Measurements from ENCODE around the gene NTNG1. TPM values are rescaled to one million over a fixed set of nuclear protein-coding genes. Genes with fewer than 3 reads are reported as not detected.

Gene NTNG1
- total and polyA plus RNA-seq, 4 donors: 0.72 to 26.7 (median 3.9) TPM

DNA sequence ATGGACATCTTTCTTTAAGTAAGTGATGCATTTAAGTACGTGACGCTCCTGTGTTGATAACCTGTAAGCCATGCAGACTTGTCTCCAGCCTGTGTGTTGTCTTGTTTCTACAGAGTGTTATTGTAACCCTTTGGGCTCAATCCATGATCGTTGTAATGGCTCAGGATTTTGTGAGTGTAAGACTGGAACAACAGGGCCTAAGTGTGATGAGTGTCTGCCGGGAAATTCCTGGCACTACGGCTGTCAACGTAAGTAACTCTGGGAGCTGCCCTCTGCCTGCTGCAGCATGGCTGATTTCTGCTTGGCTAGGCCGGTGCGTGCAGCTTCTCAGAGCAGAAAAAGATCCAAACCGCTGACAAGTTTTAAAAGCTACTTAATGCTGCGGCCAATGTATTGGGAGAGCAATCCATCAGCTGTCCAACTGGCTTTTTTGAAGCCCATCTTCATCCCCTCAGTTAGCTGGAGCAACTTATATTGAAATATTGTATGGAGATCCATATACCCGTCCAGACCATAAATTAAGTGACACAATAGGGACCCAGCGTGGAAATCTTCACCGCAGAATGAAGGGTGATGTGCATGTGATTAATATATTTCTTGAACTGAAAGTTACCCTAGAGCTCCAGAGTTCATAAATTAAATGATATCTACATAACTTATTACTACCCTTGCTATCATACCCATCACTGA, 295.9 kb downstream of the NTNG1 start:
- DNase-seq (peak; percentile 14 to 50 (median 26)), ATAC-seq (ENCODE audit: insufficient read depth, low FRiP score) (no peak)

DNA sequence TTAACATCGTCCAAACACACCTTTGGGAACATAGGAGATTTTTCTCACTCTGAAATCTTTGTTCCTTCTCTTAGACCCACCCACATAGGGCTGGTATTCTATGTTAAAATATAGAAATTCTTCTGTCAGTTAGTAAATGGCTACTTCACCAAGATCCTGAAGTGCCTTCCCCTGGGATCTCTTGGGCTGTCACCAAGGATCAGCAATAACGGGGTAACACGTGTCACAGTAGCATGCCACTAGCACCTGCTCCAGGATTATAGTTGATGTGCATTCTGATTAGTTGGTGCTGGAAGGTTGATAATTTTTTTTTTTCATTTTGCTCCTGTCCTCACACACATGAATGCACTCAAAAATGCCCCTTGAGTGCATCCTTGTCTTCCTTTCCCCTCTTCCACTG, 298.7 kb downstream of the NTNG1 start:
- DNase-seq: no peak
- WGBS, 2 donors: 75 to 95% methylated on average over 3 of the region's 3 CpGs
- H3K27ac ChIP-seq (ENCODE audit: low read depth in 1 of 2, low read length in 1 of 2): no peak overlapping the region
- H3K9me3 ChIP-seq (ENCODE audit: control insufficient read depth in 4 of 4, insufficient read depth in 3 of 4, low read length in 3 of 4): no peaks in the 10 kb centered on the region
- peaks cover 0 to 15% (median 0%) of the 10 kb centered on the region in 5 donors for H3K4me1 ChIP-seq (ENCODE audit: control insufficient read depth in 5 of 5, insufficient read depth in 5 of 5, low read length in 5 of 5)
- no peak overlapping the region for H3K4me3 ChIP-seq
- no peaks in the 10 kb centered on the region for H3K36me3 ChIP-seq (ENCODE audit: control insufficient read depth in 4 of 4, insufficient read depth in 4 of 4, low read length in 4 of 4)
- TF ChIP-seq, protein P1, sequence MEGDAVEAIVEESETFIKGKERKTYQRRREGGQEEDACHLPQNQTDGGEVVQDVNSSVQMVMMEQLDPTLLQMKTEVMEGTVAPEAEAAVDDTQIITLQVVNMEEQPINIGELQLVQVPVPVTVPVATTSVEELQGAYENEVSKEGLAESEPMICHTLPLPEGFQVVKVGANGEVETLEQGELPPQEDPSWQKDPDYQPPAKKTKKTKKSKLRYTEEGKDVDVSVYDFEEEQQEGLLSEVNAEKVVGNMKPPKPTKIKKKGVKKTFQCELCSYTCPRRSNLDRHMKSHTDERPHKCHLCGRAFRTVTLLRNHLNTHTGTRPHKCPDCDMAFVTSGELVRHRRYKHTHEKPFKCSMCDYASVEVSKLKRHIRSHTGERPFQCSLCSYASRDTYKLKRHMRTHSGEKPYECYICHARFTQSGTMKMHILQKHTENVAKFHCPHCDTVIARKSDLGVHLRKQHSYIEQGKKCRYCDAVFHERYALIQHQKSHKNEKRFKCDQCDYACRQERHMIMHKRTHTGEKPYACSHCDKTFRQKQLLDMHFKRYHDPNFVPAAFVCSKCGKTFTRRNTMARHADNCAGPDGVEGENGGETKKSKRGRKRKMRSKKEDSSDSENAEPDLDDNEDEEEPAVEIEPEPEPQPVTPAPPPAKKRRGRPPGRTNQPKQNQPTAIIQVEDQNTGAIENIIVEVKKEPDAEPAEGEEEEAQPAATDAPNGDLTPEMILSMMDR (IDR thresholded peaks at IDR 0.05; ENCODE audit: control extremely low read depth, extremely low read depth): no peak
- no peak overlapping the region for H3K9ac ChIP-seq (ENCODE audit: insufficient read depth in 1 of 2, low read length in 2 of 2)
- no peak for ATAC-seq (ENCODE audit: insufficient read depth, low FRiP score)
- H3K27me3 ChIP-seq (ENCODE audit: control insufficient read depth in 3 of 3, insufficient read depth in 3 of 3, low read length in 2 of 3): peaks cover 0 to 3% (median 0%) of the 10 kb centered on the region in 3 donors

More for the DNA sequence above, 295.9 kb downstream of the NTNG1 start:
- Histone ChIP-seq H3K4me1 (ENCODE audit: control insufficient read depth in 5 of 5, insufficient read depth in 5 of 5, low read length in 5 of 5) (peaks cover 0 to 12% (median 0%) of the 10 kb centered on the region in 5 donors), H3K36me3 (ENCODE audit: control insufficient read depth in 4 of 4, insufficient read depth in 4 of 4, low read length in 4 of 4) (no peaks in the 10 kb centered on the region), H3K9me3 (ENCODE audit: control insufficient read depth in 4 of 4, insufficient read depth in 3 of 4, low read length in 3 of 4) (no peaks in the 10 kb centered on the region), H3K4me3 (no peak overlapping the region), H3K27ac (ENCODE audit: low read depth in 1 of 2, low read length in 1 of 2) (no peak overlapping the region), H3K27me3 (ENCODE audit: control insufficient read depth in 3 of 3, insufficient read depth in 3 of 3, low read length in 2 of 3) (peaks cover 0 to 3% (median 0%) of the 10 kb centered on the region in 3 donors), H3K9ac (ENCODE audit: insufficient read depth in 1 of 2, low read length in 2 of 2) (no peak overlapping the region)
- TF ChIP-seq, protein P1 (IDR thresholded peaks at IDR 0.05; ENCODE audit: control extremely low read depth, extremely low read depth): no peak
- WGBS, 2 donors: 89 to 95% methylated on average over 13 of the region's 13 CpGs

DNA sequence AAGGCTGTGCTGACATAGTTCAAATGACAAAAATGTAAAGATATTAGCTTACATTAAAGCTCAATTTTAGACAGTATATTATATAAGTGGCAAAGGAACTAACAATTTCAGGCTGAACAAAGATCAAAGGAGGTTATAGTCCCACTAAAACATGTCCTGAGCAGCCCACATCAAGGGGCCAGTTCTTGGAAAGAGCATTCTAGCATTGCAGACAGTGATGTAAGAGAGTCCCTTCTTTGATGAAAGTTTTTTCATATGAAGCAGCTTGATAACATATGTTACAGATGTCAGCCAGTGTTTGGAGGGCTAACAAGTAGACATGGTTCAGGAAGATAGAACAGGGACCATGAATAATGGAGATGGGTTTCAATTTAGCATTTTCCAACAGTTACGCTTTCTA, 301.7 kb downstream of the NTNG1 start:
- Histone ChIP-seq H3K27ac (ENCODE audit: low read depth in 1 of 2, low read length in 1 of 2) (no peak overlapping the region), H3K4me3 (no peak overlapping the region), H3K36me3 (ENCODE audit: control insufficient read depth in 4 of 4, insufficient read depth in 4 of 4, low read length in 4 of 4) (no peaks in the 10 kb centered on the region), H3K27me3 (ENCODE audit: control insufficient read depth in 3 of 3, insufficient read depth in 3 of 3, low read length in 2 of 3) (peaks cover 0 to 3% (median 0%) of the 10 kb centered on the region in 3 donors), H3K9ac (ENCODE audit: insufficient read depth in 1 of 2, low read length in 2 of 2) (no peak overlapping the region), H3K4me1 (ENCODE audit: control insufficient read depth in 5 of 5, insufficient read depth in 5 of 5, low read length in 5 of 5) (peaks cover 0 to 26% (median 0%) of the 10 kb centered on the region in 5 donors), H3K9me3 (ENCODE audit: control insufficient read depth in 4 of 4, insufficient read depth in 3 of 4, low read length in 3 of 4) (no peaks in the 10 kb centered on the region)
- ATAC-seq (ENCODE audit: insufficient read depth, low FRiP score) (no peak), DNase-seq (peak; percentile 25 to 77 (median 50))
- TF ChIP-seq, protein P1 (IDR thresholded peaks at IDR 0.05; ENCODE audit: control extremely low read depth, extremely low read depth): no peak
- 77 to 80% methylated on average over 1 of the region's 1 CpG for WGBS, 2 donors
